ENCODE data around the gene ZNF862. TPM values are rescaled to one million over a fixed set of nuclear protein-coding genes. Genes with fewer than 3 reads are reported as not detected.

The ZNF862 gene
- total and polyA plus RNA-seq, 10 of the 15 experiments (the other 5 are each of a cell fraction or from before 2014, with no cell fraction given): 0.49 to 7.7 (median 3.5) TPM

DNA sequence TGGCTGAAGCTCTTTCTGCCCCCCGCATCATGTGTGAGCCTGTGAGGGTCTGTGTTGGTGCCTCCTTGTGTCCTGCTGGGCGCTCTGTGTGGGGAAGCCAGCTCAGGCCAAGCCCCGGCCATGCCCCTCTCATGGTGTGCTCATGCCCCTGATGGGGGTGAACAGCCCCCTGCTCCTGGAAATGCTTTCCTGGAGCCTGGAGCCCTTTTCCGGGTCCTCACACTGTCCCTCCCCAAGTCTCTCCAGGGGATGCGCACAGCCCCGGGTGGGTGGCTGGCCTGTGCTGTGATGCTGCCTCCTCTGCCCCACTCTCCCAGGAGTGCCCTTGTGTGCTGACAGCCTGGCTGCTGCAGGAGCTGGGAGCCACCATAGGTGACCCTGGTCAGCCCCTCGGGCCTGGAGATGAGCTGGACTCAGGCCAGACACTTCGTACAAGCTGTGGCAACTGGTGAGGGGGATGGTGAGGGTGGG, 20.8 kb upstream of the ZNF862 start:
- DNase-seq (ENCODE audit: low read depth, low spot score) (no peak), ATAC-seq (no peak), FAIRE-seq (no peak)
- H3K4me2 ChIP-seq (ENCODE audit: control insufficient read depth, insufficient read depth): no peak overlapping the region
- H3K79me2 ChIP-seq (ENCODE audit: control insufficient read depth, insufficient read depth, low read length): no peaks in the 10 kb centered on the region
- CTCF ChIA-PET: no interaction called here
- H3K27me3 ChIP-seq (replicated peaks in 1 of 2; ENCODE audit: control insufficient read depth in 2 of 2, insufficient read depth in 2 of 2, low read length in 1 of 2): no peaks in the 10 kb centered on the region; a peak in 2 of 4 replicates
- TF ChIP-seq BACH1 (IDR thresholded peaks at IDR 0.05; ENCODE audit: borderline replicate concordance) (no peak), WRNIP1 (IDR thresholded peaks at IDR 0.05; ENCODE audit: borderline replicate concordance, low read depth, low read length) (no peak), IRF4 (IDR thresholded peaks at IDR 0.05; ENCODE audit: low read depth, low read length) (no peak), RBBP5 (conservative IDR thresholded peaks at IDR 0.05) (no peak), BCL3 (IDR thresholded peaks at IDR 0.05; ENCODE audit: borderline replicate concordance, insufficient read depth, low read depth, low read length, poor library complexity, severe bottlenecking) (no peak), RUNX3 (IDR thresholded peaks at IDR 0.05; ENCODE audit: low read length) (no peak), NR2C2 (IDR thresholded peaks at IDR 0.05; ENCODE audit: borderline replicate concordance, control insufficient read depth, insufficient read length, low read depth) (no peak), JUND (IDR thresholded peaks at IDR 0.05; ENCODE audit: low read depth, low read length) (no peak), NFIC (IDR thresholded peaks at IDR 0.05; ENCODE audit: low read depth, low read length) (no peak), REST (IDR thresholded peaks at IDR 0.05; ENCODE audit: low read depth, low read length) (no peak), MYC (IDR thresholded peaks at IDR 0.05; ENCODE audit: insufficient read depth, insufficient read length, insufficient replicate concordance, low read length, severe bottlenecking) (no peak), ZNF274 (IDR thresholded peaks at IDR 0.05; ENCODE audit: insufficient read depth, insufficient read length) (no peak), CHD1 (IDR thresholded peaks at IDR 0.05; ENCODE audit: low read depth, low read length) (no peak), SMAD5 (IDR thresholded peaks at IDR 0.05; ENCODE audit: low read depth) (no peak), SREBF1 (IDR thresholded peaks at IDR 0.05; ENCODE audit: low read length) (no peak), BHLHE40 (IDR thresholded peaks at IDR 0.05; ENCODE audit: borderline replicate concordance in 1 of 2, low read depth in 2 of 2, low read length in 1 of 2) (no peak), EED (IDR thresholded peaks at IDR 0.05; ENCODE audit: low read depth) (no peak), STAT3 (IDR thresholded peaks at IDR 0.05; ENCODE audit: low read depth, low read length) (no peak), IKZF1 (conservative IDR thresholded peaks at IDR 0.05) (no peak)
- TF ChIP-seq, protein P1, sequence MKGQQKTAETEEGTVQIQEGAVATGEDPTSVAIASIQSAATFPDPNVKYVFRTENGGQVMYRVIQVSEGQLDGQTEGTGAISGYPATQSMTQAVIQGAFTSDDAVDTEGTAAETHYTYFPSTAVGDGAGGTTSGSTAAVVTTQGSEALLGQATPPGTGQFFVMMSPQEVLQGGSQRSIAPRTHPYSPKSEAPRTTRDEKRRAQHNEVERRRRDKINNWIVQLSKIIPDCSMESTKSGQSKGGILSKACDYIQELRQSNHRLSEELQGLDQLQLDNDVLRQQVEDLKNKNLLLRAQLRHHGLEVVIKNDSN (IDR thresholded peaks at IDR 0.05; ENCODE audit: borderline replicate concordance, extremely low read length, insufficient read depth, low read depth, low read length): no peak
- H2AFZ ChIP-seq (ENCODE audit: control insufficient read depth, low read depth, low read length): no peak overlapping the region
- no peak overlapping the region for H3K4me3 ChIP-seq
- 48% methylated on average over 8 of the region's 8 CpGs for WGBS (ENCODE audit: insufficient coverage, insufficient replicate concordance, low lambda C conversion rate, missing lambda C conversion rate)
- no peak overlapping the region for H3K27ac ChIP-seq (ENCODE audit: control insufficient read depth, insufficient read depth)
- RAD21 ChIA-PET (ENCODE audit: unreplicated experiment): no interaction called here
- SMC1A ChIA-PET (ENCODE audit: uncharacterized antibody, unreplicated experiment): no interaction called here
- no peaks in the 10 kb centered on the region for H3K4me1 ChIP-seq (ENCODE audit: control insufficient read depth, insufficient read depth, low read length)
- H3K9ac ChIP-seq (ENCODE audit: control insufficient read depth, insufficient read depth, low read length): no peak overlapping the region
- no peaks in the 10 kb centered on the region for H3K9me3 ChIP-seq (replicated peaks; ENCODE audit: control insufficient read depth, insufficient read depth, low read length)
- no peaks in the 10 kb centered on the region for H3K36me3 ChIP-seq (ENCODE audit: control insufficient read depth in 2 of 2, insufficient read depth in 2 of 2, low read length in 1 of 2)
- in situ Hi-C loops (cut with MboI): no loop called here
- POLR2A ChIA-PET: no interaction called here
- intact Hi-C loops (cut with micrococcal nuclease; ENCODE audit: unreplicated experiment): no loop called here
- H4K20me1 ChIP-seq (ENCODE audit: control insufficient read depth, insufficient read depth): no peaks in the 10 kb centered on the region
- BruUV-seq (replicated peaks): no TSS peak

All from GM12878 (cell line).